ENCODE data around the gene ABHD17A.

- TF ChIP-seq POLR2A (IDR thresholded peaks at IDR 0.05) (no peak), POLR2AphosphoS5 (IDR thresholded peaks at IDR 0.05) (no peak), CTCF (IDR thresholded peaks at IDR 0.05) (no peak)
These were observed 26.7 kb downstream of the ABHD17A start for GRCh38 chr19:1858412-1859081.
